Activated naive CD8-positive, alpha-beta T cell treated with anti-CD3 and anti-CD28 coated beads, Interleukin-2, amount 50 U/mL, for 16 hours (primary cell): ENCODE results near the gene MAN1A1.
A peak's percentile ranks its signal among the peaks of the same experiment; 100 is the strongest.

ENCODE experiments used
- DNase-seq: peaks from one replicate; pipeline ENCODE4 v3.0.0-alpha.2; 2020; ENCODE audit warnings: low read depth, low spot score

The MAN1A1 gene

GRCh38 chr6:119147101-119148053, 202.2 kb downstream of the MAN1A1 start:
- peak; percentile 7 for DNase-seq

GRCh38 chr6:119145111-119145510, 204.4 kb downstream of the MAN1A1 start:
- no peak for DNase-seq

DNA sequence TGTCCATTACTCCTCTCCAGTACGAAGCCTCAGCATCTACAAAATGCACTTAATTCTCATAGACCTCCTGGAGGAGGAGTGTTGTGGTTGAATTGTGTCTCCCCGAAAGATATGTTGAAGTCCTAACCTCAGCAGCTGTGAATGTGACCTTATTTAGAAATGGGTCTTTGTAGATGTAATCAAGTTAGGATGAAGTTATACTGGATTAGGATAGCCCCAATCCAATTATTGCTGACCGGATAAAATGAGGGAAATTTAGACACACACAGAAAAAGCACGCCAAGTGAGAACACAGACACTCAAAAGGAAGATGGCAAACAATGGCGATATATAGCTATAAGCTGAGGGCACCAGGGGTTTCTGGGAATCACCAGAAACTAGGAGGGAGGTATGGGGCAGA, 206.9 kb downstream of the MAN1A1 start:
- no peak for DNase-seq

GRCh38 chr6:119142041-119142440, 207.5 kb downstream of the MAN1A1 start:
- DNase-seq, result no peak

GRCh38 chr6:119140196-119141140, 209.1 kb downstream of the MAN1A1 start:
- DNase-seq, result no peak

DNA sequence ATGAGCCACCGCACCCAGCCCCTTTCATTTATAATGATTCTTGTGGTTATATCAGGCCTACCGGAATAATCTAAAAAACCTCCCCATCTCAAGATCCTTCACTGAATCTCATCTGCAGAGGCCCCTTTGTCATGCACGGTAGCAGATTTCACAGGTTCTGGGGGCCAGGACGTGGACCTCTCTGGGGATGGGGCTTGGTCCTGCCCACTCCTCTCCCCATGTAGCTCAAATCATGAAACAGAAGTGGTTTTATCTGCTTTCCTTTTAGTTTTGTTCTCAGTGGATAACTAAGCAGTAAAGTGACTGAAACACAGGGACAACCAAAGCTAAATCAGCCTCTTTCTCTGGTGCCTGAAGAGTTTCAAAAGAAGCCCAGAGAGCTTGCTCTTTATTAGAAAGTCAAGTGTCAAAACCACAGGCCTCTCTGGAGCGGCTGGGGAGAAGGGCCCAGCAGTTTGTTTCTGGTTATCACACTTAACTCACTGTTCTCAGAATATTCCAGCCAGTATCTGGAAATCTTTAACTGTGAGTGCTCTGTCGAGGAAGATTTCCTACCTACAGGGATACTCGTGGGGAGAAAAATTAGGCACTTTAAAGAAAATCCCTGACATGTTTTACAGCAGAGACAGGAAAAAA, 210.5 kb downstream of the MAN1A1 start:
- no peak for DNase-seq

DNA sequence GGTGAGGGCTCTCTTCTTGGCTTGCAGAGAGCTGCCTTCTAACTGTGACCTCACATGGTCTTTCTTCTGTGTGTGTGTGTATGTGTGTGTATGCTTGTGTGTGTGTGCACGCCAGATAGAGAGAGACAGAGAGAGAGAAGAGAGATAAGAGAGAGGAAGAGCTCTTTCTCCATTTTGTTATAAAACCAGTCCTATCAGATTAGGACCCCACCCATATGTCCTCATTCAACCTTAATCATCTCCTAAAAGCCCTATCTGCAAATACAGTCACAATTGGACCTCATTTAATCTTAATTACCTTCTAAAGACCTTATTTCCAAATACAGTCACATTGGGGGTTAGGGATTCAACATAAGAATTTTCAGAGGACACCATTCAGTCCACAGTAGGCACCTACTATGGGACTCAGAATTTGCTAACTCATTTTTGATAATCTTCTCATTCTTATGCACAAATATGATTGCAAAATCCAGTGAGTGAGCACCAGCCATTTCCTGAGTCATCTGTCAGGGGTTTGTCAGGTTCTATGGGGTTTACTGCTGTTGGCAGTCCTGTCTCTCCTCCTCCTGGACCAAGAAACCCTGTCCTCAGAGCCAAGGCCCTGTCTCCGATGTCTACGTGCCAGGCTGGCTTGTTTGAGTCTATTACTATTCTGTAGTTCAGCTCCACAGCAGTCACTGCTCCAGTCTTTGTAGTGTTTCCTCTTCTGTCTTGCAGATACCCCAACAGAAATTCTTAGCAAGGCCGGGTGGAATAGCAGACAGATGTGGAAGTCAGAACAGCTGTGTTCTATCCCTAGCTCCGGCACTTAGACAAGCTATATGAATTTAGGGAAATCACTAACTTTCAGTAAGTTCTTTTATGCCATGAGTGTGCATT, 212.1 kb downstream of the MAN1A1 start:
- DNase-seq, result no peak

- DNase-seq, result no peak
Measured at GRCh38 chr6:119134752-119135151, 214.8 kb downstream of the MAN1A1 start.

DNA sequence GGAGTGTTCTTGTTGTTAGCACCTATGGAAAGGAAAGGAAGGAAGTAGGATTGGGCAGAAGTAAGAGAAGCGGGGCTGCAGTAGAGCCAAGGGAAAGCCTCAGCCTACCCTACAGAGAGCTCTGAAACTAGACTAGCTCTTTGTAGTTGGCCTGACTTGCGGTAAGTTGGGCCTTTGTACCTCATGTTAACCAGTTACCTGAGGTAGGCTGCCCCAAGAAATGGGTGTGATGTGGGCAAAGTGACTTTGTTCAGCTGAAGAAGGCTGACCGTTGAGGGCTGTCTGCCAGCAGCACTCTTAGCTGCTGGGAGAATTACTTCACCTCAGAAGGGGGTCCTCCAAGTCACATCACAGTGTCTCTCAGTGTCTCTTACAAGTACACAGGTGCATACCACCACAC, 216.2 kb downstream of the MAN1A1 start:
- no peak for DNase-seq

- no peak for DNase-seq
Measured at GRCh38 chr6:119132261-119132981, 217.1 kb downstream of the MAN1A1 start.

DNA sequence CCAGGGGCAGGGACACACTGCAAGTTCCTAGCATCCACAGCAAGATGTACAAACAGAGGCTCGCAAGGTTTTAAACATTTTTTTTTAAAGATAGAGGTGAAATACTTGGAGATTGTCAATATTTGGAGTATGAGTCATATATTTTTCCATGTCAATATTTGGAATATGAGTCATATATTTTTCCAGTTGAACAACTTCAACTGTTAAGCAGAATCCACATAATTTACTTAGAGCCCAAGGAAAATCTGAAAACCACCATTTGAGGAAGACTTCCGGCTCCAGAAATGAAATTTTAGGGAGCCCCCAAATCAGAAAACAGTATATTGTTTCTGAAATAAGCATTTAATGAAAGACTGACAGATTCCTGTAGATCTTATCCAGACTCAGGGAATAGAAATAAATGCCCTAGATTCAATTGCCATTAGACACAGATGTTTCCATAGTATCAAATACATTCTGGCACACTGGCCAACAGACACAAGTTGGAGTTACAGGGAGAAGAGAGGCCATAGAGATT, 219.5 kb downstream of the MAN1A1 start:
- DNase-seq, result no peak

DNA sequence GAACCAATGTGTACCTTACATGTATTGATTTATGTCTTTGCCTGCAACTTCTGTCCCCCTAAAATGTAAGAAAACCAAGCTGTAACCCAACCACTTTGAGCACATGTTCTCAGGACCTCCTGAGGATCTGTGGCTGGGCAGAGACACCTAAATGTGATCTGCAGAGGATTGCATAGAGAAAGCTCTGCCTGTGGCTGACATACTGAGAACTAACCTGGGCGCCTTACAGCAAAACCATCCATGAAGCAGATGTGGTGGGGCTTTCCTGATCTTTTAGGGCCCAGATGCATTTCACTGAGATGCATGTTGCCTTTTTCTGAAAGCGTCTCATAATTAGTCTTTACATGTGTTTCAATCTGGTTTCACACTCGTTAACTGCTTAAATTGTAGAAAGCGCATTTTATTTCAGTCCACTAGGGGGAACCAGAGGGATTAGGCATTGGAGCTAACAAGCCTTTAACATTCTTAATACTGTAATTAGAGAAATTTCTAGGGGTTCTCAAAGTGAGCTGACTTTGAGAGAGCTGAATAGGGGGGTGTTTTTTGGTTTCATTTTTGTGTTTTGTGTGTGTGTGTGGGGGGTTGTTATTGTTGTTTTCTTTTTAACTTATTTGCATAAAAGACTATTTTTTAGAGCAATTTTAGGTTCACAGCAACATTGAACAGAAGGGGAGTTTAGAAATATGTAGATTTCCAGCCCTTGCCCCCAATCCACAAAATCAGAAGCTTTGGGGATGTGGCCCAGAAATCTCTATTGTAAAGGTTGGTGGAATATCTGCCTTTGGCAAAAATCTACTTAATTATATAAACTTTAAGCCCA, 220.2 kb downstream of the MAN1A1 start:
- DNase-seq, result no peak

GRCh38 chr6:119128252-119128912, 221.2 kb downstream of the MAN1A1 start:
- no peak for DNase-seq

DNA sequence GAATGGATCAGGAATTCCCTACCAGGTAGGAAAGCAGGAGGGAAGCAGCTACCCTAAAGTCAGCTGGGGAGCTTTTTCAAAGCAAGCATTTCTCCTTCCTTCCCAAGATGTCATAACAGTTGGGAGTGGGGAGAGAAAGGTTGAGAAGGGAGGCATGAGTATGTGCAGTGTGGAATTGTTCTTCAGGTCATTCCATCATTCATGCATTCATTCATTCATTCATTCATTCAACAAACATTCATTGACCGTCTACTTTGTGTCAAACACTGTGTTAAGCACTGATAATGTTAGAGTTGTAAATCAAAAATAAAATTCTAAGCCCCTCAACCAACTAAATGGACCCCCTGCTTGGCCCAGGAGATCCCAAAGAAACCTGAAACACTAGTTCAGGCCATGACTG, 221.9 kb downstream of the MAN1A1 start:
- no peak for DNase-seq
